Breast epithelium (tissue), 4 donors: ENCODE results near the gene TSC1. TPM values are rescaled to one million over a fixed set of nuclear protein-coding genes. Genes with fewer than 3 reads are reported as not detected.

ENCODE experiments used
- DNase-seq, 2 donors: peaks; one replicate each; pipeline ENCODE4 v3.0.0-alpha.2; 2019; ENCODE audit warnings: low spot score in 2 of 2
- H3K27ac ChIP-seq, 2 donors: fragments of 200-600 bp; sonication (generic) in 1 of 2; one replicate each; pipeline ENCODE4 v1.5.1; 2016 to 2019; ENCODE audit warnings: mild to moderate bottlenecking in 1 of 2
- H3K27me3 ChIP-seq, 2 donors: fragments of 200-600 bp; sonication (generic) in 1 of 2; one replicate each; pipeline versions ENCODE4 v1.5.1 to v1.6.0; 2017 to 2019; ENCODE audit warnings: control low read depth in 1 of 2, mild to moderate bottlenecking in 1 of 2
- H3K36me3 ChIP-seq: fragments of 200-600 bp; one replicate; pipeline ENCODE4 v1.5.1; 2019
- H3K4me1 ChIP-seq, 2 donors: fragments of 200-600 bp; sonication (generic); one replicate each; pipeline ENCODE4 v1.5.1; 2016 to 2019; ENCODE audit warnings: control low read depth in 1 of 2
- H3K4me3 ChIP-seq, 3 donors: fragments of 200-600 bp; sonication (generic); 1 replicate in 2 of 3; 2 replicates in 1 of 3; pipeline ENCODE4 v1.5.1; 2016 to 2019; ENCODE audit warnings: mild to moderate bottlenecking in 3 of 3, moderate library complexity in 2 of 3
- H3K9me3 ChIP-seq, 2 donors: fragments of 200-600 bp; sonication (generic) in 1 of 2; one replicate each; pipeline ENCODE4 v1.5.1; 2016 to 2019; ENCODE audit warnings: control low read depth in 1 of 2
- CTCF ChIP-seq, 3 donors: fragments of 450-650 bp; IDR thresholded peaks; one replicate each; pipeline ENCODE4 v1.5.1; 2016 to 2017; ENCODE audit warnings: antibody characterized with exemption in 3 of 3, mild to moderate bottlenecking in 3 of 3, moderate library complexity in 3 of 3
- POLR2A ChIP-seq: fragments of 450-650 bp; IDR thresholded peaks from one replicate; pipeline ENCODE4 v1.6.1; 2016; ENCODE audit warnings: antibody characterized with exemption, mild to moderate bottlenecking, moderate library complexity
- POLR2AphosphoS5 ChIP-seq, 3 donors: sonication (generic); formaldehyde crosslinking; IDR thresholded peaks; one replicate each; pipeline ENCODE4 v1.6.1; 2017; ENCODE audit warnings: antibody characterized with exemption in 3 of 3
- intact Hi-C: fragments of 100-400 bp; cut with DNase I; formaldehyde crosslinking; loops from one replicate; pipeline ENCODE4 v1.15.1; 2023; ENCODE audit warnings: low total_unique reads
- total RNA-seq, 3 donors: library from RNA; depleted of rRNA; stranded (reverse); fragments of >200 nt; gene quantifications; one replicate each; pipeline ENCODE4 v1.1.0, GENCODE V29; 2016

TSC1 gene
- total RNA-seq, 3 donors from 2014 or later: 38.1 to 61.9 (median 48.2) TPM

GRCh38 chr9:132986114-132986513, 41.7 kb upstream of the TSC1 start:
- no peak overlapping the region for H3K27ac ChIP-seq
- no peak for TF ChIP-seq POLR2AphosphoS5 (IDR thresholded peaks at IDR 0.05)
- no peak for TF ChIP-seq CTCF (IDR thresholded peaks at IDR 0.05)
- no peak for TF ChIP-seq POLR2A
- no peak for DNase-seq
- H3K4me3 ChIP-seq: no peak overlapping the region
- no peaks in the 10 kb centered on the region for H3K36me3 ChIP-seq
- peaks cover 0 to 38% of the 10 kb centered on the region in 2 donors for H3K27me3 ChIP-seq
- no peaks in the 10 kb centered on the region for H3K9me3 ChIP-seq
- H3K4me1 ChIP-seq: no peaks in the 10 kb centered on the region
- intact Hi-C loops: no loop called here

GRCh38 chr9:132985489-132985888, 41.1 kb upstream of the TSC1 start:
- no peaks in the 10 kb centered on the region for H3K4me1 ChIP-seq
- no peak for DNase-seq
- intact Hi-C loops: no loop called here
- no peaks in the 10 kb centered on the region for H3K36me3 ChIP-seq
- H3K27me3 ChIP-seq: peaks cover 0 to 42% of the 10 kb centered on the region in 2 donors
- TF ChIP-seq POLR2AphosphoS5 (IDR thresholded peaks at IDR 0.05) (no peak), POLR2A (no peak), CTCF (IDR thresholded peaks at IDR 0.05) (no peak)
- H3K27ac ChIP-seq: no peak overlapping the region
- no peaks in the 10 kb centered on the region for H3K9me3 ChIP-seq
- no peak overlapping the region for H3K4me3 ChIP-seq

- no peaks in the 10 kb centered on the region for H3K9me3 ChIP-seq
- TF ChIP-seq POLR2AphosphoS5 (IDR thresholded peaks at IDR 0.05): no peak
- no peak for TF ChIP-seq POLR2A
- no peak for TF ChIP-seq CTCF (IDR thresholded peaks at IDR 0.05)
- DNase-seq: no peak
- no peak overlapping the region for H3K4me3 ChIP-seq
- H3K27me3 ChIP-seq: peaks cover 0 to 46% of the 10 kb centered on the region in 2 donors
- intact Hi-C loops: no loop called here
- H3K4me1 ChIP-seq: no peaks in the 10 kb centered on the region
- no peaks in the 10 kb centered on the region for H3K36me3 ChIP-seq
- no peak overlapping the region for H3K27ac ChIP-seq
Measured at GRCh38 chr9:132985071-132985350, 40.6 kb upstream of the TSC1 start.

- no peak overlapping the region for H3K4me3 ChIP-seq
- no peaks in the 10 kb centered on the region for H3K36me3 ChIP-seq
- H3K27me3 ChIP-seq: peaks cover 0 to 49% of the 10 kb centered on the region in 2 donors
- H3K9me3 ChIP-seq: no peaks in the 10 kb centered on the region
- no peaks in the 10 kb centered on the region for H3K4me1 ChIP-seq
- no peak overlapping the region for H3K27ac ChIP-seq
- no peak for DNase-seq
- no peak for TF ChIP-seq CTCF (IDR thresholded peaks at IDR 0.05)
- TF ChIP-seq POLR2A: no peak
- TF ChIP-seq POLR2AphosphoS5 (IDR thresholded peaks at IDR 0.05): no peak
- intact Hi-C loops: no loop called here
Measured at GRCh38 chr9:132984202-132985070, 40.0 kb upstream of the TSC1 start.

- Histone ChIP-seq H3K36me3 (no peaks in the 10 kb centered on the region), H3K27ac (no peak overlapping the region), H3K4me3 (no peak overlapping the region), H3K4me1 (no peaks in the 10 kb centered on the region), H3K9me3 (no peaks in the 10 kb centered on the region), H3K27me3 (peaks cover 0 to 52% of the 10 kb centered on the region in 2 donors)
- intact Hi-C loops: no loop called here
- TF ChIP-seq CTCF (IDR thresholded peaks at IDR 0.05) (no peak), POLR2AphosphoS5 (IDR thresholded peaks at IDR 0.05) (no peak)
- DNase-seq: no peak
Measured at GRCh38 chr9:132983491-132984201, 39.2 kb upstream of the TSC1 start.
